Measurements from ENCODE around the gene PEAK1.

PEAK1 gene

GRCh38 chr15:77096541-77096940, 323.4 kb downstream of the PEAK1 start:
- H3K36me3 Mint-ChIP-seq (ENCODE audit: low read depth), result no peaks in the 10 kb centered on the region
- H3K27ac Mint-ChIP-seq, result no peak overlapping the region
- no peaks in the 10 kb centered on the region for H3K9me3 Mint-ChIP-seq

DNA sequence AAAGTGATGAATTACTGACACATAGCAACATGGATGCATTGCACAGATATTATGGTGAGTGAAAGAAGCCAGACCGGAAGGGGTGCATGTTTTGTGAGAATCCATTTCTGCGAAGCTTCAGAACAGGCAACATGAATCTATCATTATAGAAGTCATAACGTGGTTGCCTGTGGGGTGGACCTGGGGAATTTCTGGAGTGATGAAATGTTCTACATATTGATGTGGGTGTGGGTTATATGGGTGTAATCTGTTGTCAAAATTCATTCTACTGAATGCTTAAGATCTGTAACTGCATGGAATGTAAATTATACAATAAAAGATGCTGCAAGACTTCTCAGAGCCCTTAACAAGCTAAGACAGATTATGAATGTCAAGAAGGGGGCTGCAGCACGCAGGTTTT, 323.8 kb downstream of the PEAK1 start:
- no peak for DNase-seq
- H3K9me3 Mint-ChIP-seq, result no peaks in the 10 kb centered on the region
- H3K27ac Mint-ChIP-seq, result no peak overlapping the region
- H3K4me3 Mint-ChIP-seq, result no peak overlapping the region
- no peak for TF ChIP-seq CTCF (IDR thresholded peaks at IDR 0.05)
- H3K4me1 Mint-ChIP-seq, result peaks cover 29% of the 10 kb centered on the region
- peaks cover 7% of the 10 kb centered on the region for H3K27me3 Mint-ChIP-seq (ENCODE audit: low read depth, poor library complexity)
- no peaks in the 10 kb centered on the region for H3K36me3 Mint-ChIP-seq (ENCODE audit: low read depth)

More at GRCh38 chr15:77096541-77096940, 323.4 kb downstream of the PEAK1 start:
- DNase-seq, result no peak
- no peak for TF ChIP-seq CTCF (IDR thresholded peaks at IDR 0.05)
- Mint-ChIP-seq H3K27me3 (ENCODE audit: low read depth, poor library complexity) (peaks cover 7% of the 10 kb centered on the region), H3K4me3 (no peak overlapping the region), H3K4me1 (peaks cover 29% of the 10 kb centered on the region)

DNA sequence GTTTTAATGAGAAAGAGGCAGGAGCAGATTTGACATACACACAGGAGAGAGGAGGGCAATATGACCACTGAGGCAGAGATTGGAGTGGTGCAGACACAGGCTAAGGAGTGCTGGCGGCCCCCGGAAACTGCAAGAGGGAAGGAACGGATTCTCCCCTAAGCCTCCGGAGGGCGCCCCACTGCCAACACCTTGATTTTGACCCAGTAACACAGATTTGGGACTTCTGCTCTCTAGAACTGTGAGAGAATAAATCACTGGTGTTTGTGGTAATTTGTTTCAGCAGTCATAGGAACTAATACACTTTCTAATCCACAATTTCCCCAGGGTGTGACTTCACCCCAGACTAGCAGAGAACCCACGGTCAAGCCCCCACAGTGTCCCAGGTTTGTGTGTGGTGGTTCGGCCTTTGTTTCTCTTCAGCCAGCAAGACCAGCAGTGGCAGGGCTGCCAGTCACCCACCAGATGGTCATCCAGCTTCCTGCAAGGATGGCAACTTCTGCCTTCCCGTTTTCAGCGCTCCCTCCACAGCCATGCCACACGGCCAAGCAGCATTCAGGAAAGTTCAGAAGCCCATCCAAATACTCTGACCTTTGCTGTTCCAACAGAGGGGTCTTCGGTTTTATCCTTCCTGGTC, 325.4 kb downstream of the PEAK1 start:
- Mint-ChIP-seq H3K9me3 (no peaks in the 10 kb centered on the region), H3K4me1 (peaks cover 24% of the 10 kb centered on the region), H3K4me3 (no peak overlapping the region), H3K27me3 (ENCODE audit: low read depth, poor library complexity) (peaks cover 9% of the 10 kb centered on the region), H3K27ac (no peak overlapping the region), H3K36me3 (ENCODE audit: low read depth) (no peaks in the 10 kb centered on the region)
- DNase-seq, result no peak
- TF ChIP-seq CTCF (IDR thresholded peaks at IDR 0.05), result no peak

- DNase-seq, result no peak
- TF ChIP-seq CTCF (IDR thresholded peaks at IDR 0.05), result no peak
- Mint-ChIP-seq H3K9me3 (no peaks in the 10 kb centered on the region), H3K4me1 (peaks cover 22% of the 10 kb centered on the region), H3K36me3 (ENCODE audit: low read depth) (no peaks in the 10 kb centered on the region), H3K27me3 (ENCODE audit: low read depth, poor library complexity) (peaks cover 7% of the 10 kb centered on the region), H3K4me3 (no peak overlapping the region), H3K27ac (no peak overlapping the region)
Measured at GRCh38 chr15:77093436-77093835, 326.5 kb downstream of the PEAK1 start.

GRCh38 chr15:77091097-77091496, 328.8 kb downstream of the PEAK1 start:
- H3K4me3 Mint-ChIP-seq, result no peak overlapping the region
- H3K36me3 Mint-ChIP-seq (ENCODE audit: low read depth), result no peaks in the 10 kb centered on the region
- peaks cover 7% of the 10 kb centered on the region for H3K27me3 Mint-ChIP-seq (ENCODE audit: low read depth, poor library complexity)
- no peaks in the 10 kb centered on the region for H3K9me3 Mint-ChIP-seq
- DNase-seq, result no peak
- peak overlapping the region; percentile 20 for H3K27ac Mint-ChIP-seq
- TF ChIP-seq CTCF (IDR thresholded peaks at IDR 0.05), result no peak
- peaks cover 3% of the 10 kb centered on the region for H3K4me1 Mint-ChIP-seq

GRCh38 chr15:77087213-77087612, 332.7 kb downstream of the PEAK1 start:
- no peak for DNase-seq
- TF ChIP-seq CTCF (IDR thresholded peaks at IDR 0.05), result no peak
- H3K4me1 Mint-ChIP-seq, result peaks cover 31% of the 10 kb centered on the region
- no peaks in the 10 kb centered on the region for H3K36me3 Mint-ChIP-seq (ENCODE audit: low read depth)
- H3K4me3 Mint-ChIP-seq, result no peak overlapping the region
- no peaks in the 10 kb centered on the region for H3K9me3 Mint-ChIP-seq
- H3K27ac Mint-ChIP-seq, result no peak overlapping the region
- H3K27me3 Mint-ChIP-seq (ENCODE audit: low read depth, poor library complexity), result peaks cover 7% of the 10 kb centered on the region
